ENCODE results near the gene ZNF780A.
"Not testable (repeated sequence)": the region's sequence is repeated elsewhere in the genome, so short reads cannot be mapped to it uniquely, and the experiment has no call there.

- not testable (repeated sequence) for TF ChIP-seq POLR2AphosphoS5, POLR2A, EP300 (IDR thresholded peaks at IDR 0.05)
- TF ChIP-seq, protein P1, sequence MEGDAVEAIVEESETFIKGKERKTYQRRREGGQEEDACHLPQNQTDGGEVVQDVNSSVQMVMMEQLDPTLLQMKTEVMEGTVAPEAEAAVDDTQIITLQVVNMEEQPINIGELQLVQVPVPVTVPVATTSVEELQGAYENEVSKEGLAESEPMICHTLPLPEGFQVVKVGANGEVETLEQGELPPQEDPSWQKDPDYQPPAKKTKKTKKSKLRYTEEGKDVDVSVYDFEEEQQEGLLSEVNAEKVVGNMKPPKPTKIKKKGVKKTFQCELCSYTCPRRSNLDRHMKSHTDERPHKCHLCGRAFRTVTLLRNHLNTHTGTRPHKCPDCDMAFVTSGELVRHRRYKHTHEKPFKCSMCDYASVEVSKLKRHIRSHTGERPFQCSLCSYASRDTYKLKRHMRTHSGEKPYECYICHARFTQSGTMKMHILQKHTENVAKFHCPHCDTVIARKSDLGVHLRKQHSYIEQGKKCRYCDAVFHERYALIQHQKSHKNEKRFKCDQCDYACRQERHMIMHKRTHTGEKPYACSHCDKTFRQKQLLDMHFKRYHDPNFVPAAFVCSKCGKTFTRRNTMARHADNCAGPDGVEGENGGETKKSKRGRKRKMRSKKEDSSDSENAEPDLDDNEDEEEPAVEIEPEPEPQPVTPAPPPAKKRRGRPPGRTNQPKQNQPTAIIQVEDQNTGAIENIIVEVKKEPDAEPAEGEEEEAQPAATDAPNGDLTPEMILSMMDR (IDR thresholded peaks at IDR 0.05), result not testable (repeated sequence)
Measured at GRCh38 chr19:40041718-40042117, 49.0 kb downstream of the ZNF780A start.

Measured in gastroesophageal sphincter (tissue), 3 donors.